Suprapubic skin (tissue), 4 donors: ENCODE data around the gene POLR2C. TPM values are rescaled to one million over a fixed set of nuclear protein-coding genes. Genes with fewer than 3 reads are reported as not detected.

ENCODE experiments used
- DNase-seq, 2 donors: peaks; one replicate each; pipeline ENCODE4 v3.0.0-alpha.2; 2019; ENCODE audit warnings: low spot score in 2 of 2
- H3K27ac ChIP-seq: fragments of 200-600 bp; sonication (generic); one replicate; pipeline ENCODE4 v1.5.1; 2019
- H3K27me3 ChIP-seq: fragments of 200-600 bp; sonication (generic); one replicate; pipeline ENCODE4 v1.5.1; 2019
- H3K36me3 ChIP-seq: fragments of 200-600 bp; sonication (generic); one replicate; pipeline ENCODE4 v1.5.1; 2019
- H3K4me1 ChIP-seq: fragments of 200-600 bp; sonication (generic); one replicate; pipeline ENCODE4 v1.5.1; 2019
- H3K4me3 ChIP-seq: fragments of 200-600 bp; sonication (generic); one replicate; pipeline ENCODE4 v1.5.1; 2019; ENCODE audit warnings: mild to moderate bottlenecking
- H3K9me3 ChIP-seq: fragments of 200-600 bp; sonication (generic); one replicate; pipeline ENCODE4 v1.5.1; 2019
- CTCF ChIP-seq, 2 donors: fragments of 200-600 bp in 1 of 2; fragments of 450-650 bp in 1 of 2; sonication (generic) in 1 of 2; IDR thresholded peaks; one replicate each; pipeline ENCODE4 v1.5.1; 2016 to 2019; ENCODE audit warnings: antibody characterized with exemption in 2 of 2, mild to moderate bottlenecking in 1 of 2, moderate library complexity in 1 of 2
- EP300 ChIP-seq: sonication (generic); formaldehyde crosslinking; IDR thresholded peaks from one replicate; pipeline ENCODE4 v1.6.1; 2017; ENCODE audit warnings: antibody characterized with exemption
- POLR2A ChIP-seq, 2 donors: fragments of 450-650 bp; IDR thresholded peaks; one replicate each; pipeline ENCODE4 v1.6.1; 2017; ENCODE audit warnings: antibody characterized with exemption in 2 of 2, mild to moderate bottlenecking in 2 of 2, moderate library complexity in 2 of 2
- POLR2AphosphoS5 ChIP-seq, 3 donors: sonication (generic); formaldehyde crosslinking; IDR thresholded peaks; one replicate each; pipeline ENCODE4 v1.6.1; 2017; ENCODE audit warnings: antibody characterized with exemption in 3 of 3
- WGBS: methylation state at CpG from one replicate; pipeline ENCODE4 v1.1.5; 2018; 5-methylcytosine and 5-hydroxymethylcytosine counted together
- total RNA-seq, 4 donors: library from RNA; depleted of rRNA; stranded (reverse); fragments of >200 nt; gene quantifications; one replicate each; pipeline ENCODE4 v1.1.0, GENCODE V29; 2016

The POLR2C gene
- total RNA-seq, 4 donors from 2014 or later, result 65.0 to 80.3 (median 72.0) TPM

GRCh38 chr16:57471209-57471608 lies 8.7 kb downstream of the POLR2C start:
- Histone ChIP-seq H3K4me1 (peaks cover 22% of the 10 kb centered on the region), H3K36me3 (peaks cover 87% of the 10 kb centered on the region), H3K4me3 (no peak overlapping the region), H3K9me3 (no peaks in the 10 kb centered on the region), H3K27ac (no peak overlapping the region), H3K27me3 (no peaks in the 10 kb centered on the region)
- no peak for DNase-seq
- WGBS, result 100% methylated on average over 1 of the region's 1 CpG
- TF ChIP-seq EP300 (no peak), CTCF (IDR thresholded peaks at IDR 0.05) (no peak), POLR2A (IDR thresholded peaks at IDR 0.05) (no peak), POLR2AphosphoS5 (IDR thresholded peaks at IDR 0.05) (no peak)

- Histone ChIP-seq H3K36me3 (peaks cover 79% of the 10 kb centered on the region), H3K4me3 (no peak overlapping the region), H3K27ac (no peak overlapping the region), H3K4me1 (peaks cover 24% of the 10 kb centered on the region), H3K9me3 (no peaks in the 10 kb centered on the region), H3K27me3 (no peaks in the 10 kb centered on the region)
- WGBS, result 66% methylated on average over 10 of the region's 10 CpGs
- no peak for DNase-seq
- TF ChIP-seq POLR2AphosphoS5 (IDR thresholded peaks at IDR 0.05) (no peak), EP300 (no peak), POLR2A (IDR thresholded peaks at IDR 0.05) (no peak)
These were observed 9.6 kb downstream of the POLR2C start for GRCh38 chr16:57471852-57472664.

GRCh38 chr16:57472665-57473060 lies 10.2 kb downstream of the POLR2C start:
- H3K4me1 ChIP-seq, result peaks cover 30% of the 10 kb centered on the region
- no peak overlapping the region for H3K27ac ChIP-seq
- no peak for TF ChIP-seq POLR2A (IDR thresholded peaks at IDR 0.05)
- no peak for TF ChIP-seq POLR2AphosphoS5 (IDR thresholded peaks at IDR 0.05)
- TF ChIP-seq CTCF (IDR thresholded peaks at IDR 0.05), result no peak
- no peak for TF ChIP-seq EP300
- peaks cover 75% of the 10 kb centered on the region for H3K36me3 ChIP-seq
- H3K27me3 ChIP-seq, result no peaks in the 10 kb centered on the region
- DNase-seq, result no peak
- WGBS, result 50% methylated on average over 4 of the region's 4 CpGs
- H3K9me3 ChIP-seq, result no peaks in the 10 kb centered on the region
- no peak overlapping the region for H3K4me3 ChIP-seq

GRCh38 chr16:57473176-57473840 lies 10.8 kb downstream of the POLR2C start:
- H3K27ac ChIP-seq, result no peak overlapping the region
- TF ChIP-seq CTCF (IDR thresholded peaks at IDR 0.05), result no peak
- no peak for TF ChIP-seq EP300
- no peak for TF ChIP-seq POLR2AphosphoS5 (IDR thresholded peaks at IDR 0.05)
- TF ChIP-seq POLR2A (IDR thresholded peaks at IDR 0.05), result no peak
- WGBS, result 83% methylated on average over 10 of the region's 14 CpGs
- DNase-seq, result no peak
- no peaks in the 10 kb centered on the region for H3K27me3 ChIP-seq
- peaks cover 36% of the 10 kb centered on the region for H3K4me1 ChIP-seq
- peaks cover 73% of the 10 kb centered on the region for H3K36me3 ChIP-seq
- no peak overlapping the region for H3K4me3 ChIP-seq
- no peaks in the 10 kb centered on the region for H3K9me3 ChIP-seq

- no peak for DNase-seq
- H3K4me3 ChIP-seq, result no peak overlapping the region
These were observed 11.4 kb downstream of the POLR2C start for GRCh38 chr16:57473906-57474305.

More at GRCh38 chr16:57473906-57474305, 11.4 kb downstream of the POLR2C start:
- H3K27ac ChIP-seq, result no peak overlapping the region
- no peaks in the 10 kb centered on the region for H3K27me3 ChIP-seq
- H3K36me3 ChIP-seq, result peaks cover 67% of the 10 kb centered on the region
- TF ChIP-seq POLR2A (IDR thresholded peaks at IDR 0.05) (no peak), CTCF (IDR thresholded peaks at IDR 0.05) (no peak), EP300 (no peak), POLR2AphosphoS5 (IDR thresholded peaks at IDR 0.05) (no peak)
- H3K9me3 ChIP-seq, result no peaks in the 10 kb centered on the region
- peaks cover 41% of the 10 kb centered on the region for H3K4me1 ChIP-seq
- WGBS, result 80% methylated on average over 8 of the region's 8 CpGs
